ENCODE results near the gene TSN. TPM values are rescaled to one million over a fixed set of nuclear protein-coding genes. Genes with fewer than 3 reads are reported as not detected.

The TSN gene
- total and polyA plus RNA-seq, 10 of the 15 experiments (the other 5 are each of a cell fraction or from before 2014, with no cell fraction given), result 45.6 to 102 (median 59.2) TPM

GRCh38 chr2:121804340-121804739 lies 48.9 kb downstream of the TSN start:
- no peaks in the 10 kb centered on the region for H3K27me3 ChIP-seq (replicated peaks in 1 of 2; ENCODE audit: control insufficient read depth in 2 of 2, insufficient read depth in 2 of 2, low read length in 1 of 2)
- SMC1A ChIA-PET (ENCODE audit: uncharacterized antibody, unreplicated experiment), result interaction anchor here (1.4 kb wide), 1 partner anchor 45 kb away, joined by 4 read pairs; no protein-coding TSS in a partner anchor
- ATAC-seq (peak; percentile 96), FAIRE-seq (peak; percentile 91), DNase-seq (ENCODE audit: low read depth, low spot score) (peak; percentile 45)
- H3K4me1 ChIP-seq (ENCODE audit: control insufficient read depth, insufficient read depth, low read length), result peaks cover 18% of the 10 kb centered on the region; the same call in 1 of the 2 replicates
- intact Hi-C loops (cut with micrococcal nuclease; ENCODE audit: unreplicated experiment) (no loop called here), in situ Hi-C loops (cut with MboI) (no loop called here)
- H3K9ac ChIP-seq (ENCODE audit: control insufficient read depth, insufficient read depth, low read length), result no peak overlapping the region
- RAD21 ChIA-PET (ENCODE audit: unreplicated experiment), result no interaction called here
- peak overlapping the region; percentile 19; the same call in 1 of the 2 replicates for H2AFZ ChIP-seq (ENCODE audit: control insufficient read depth, low read depth, low read length)
- peaks cover 4% of the 10 kb centered on the region; the same call in 1 of the 3 replicates for H3K9me3 ChIP-seq (replicated peaks; ENCODE audit: control insufficient read depth, insufficient read depth, low read length)
- H3K79me2 ChIP-seq (ENCODE audit: control insufficient read depth, insufficient read depth, low read length), result no peaks in the 10 kb centered on the region
- peak overlapping the region; percentile 44 for H3K4me2 ChIP-seq (ENCODE audit: control insufficient read depth, insufficient read depth)
- BruUV-seq (replicated peaks), result no TSS peak
- POLR2A ChIA-PET, result no interaction called here
- no peaks in the 10 kb centered on the region for H3K36me3 ChIP-seq (ENCODE audit: control insufficient read depth in 2 of 2, insufficient read depth in 2 of 2, low read length in 1 of 2)
- no peak overlapping the region for H3K27ac ChIP-seq (ENCODE audit: control insufficient read depth, insufficient read depth)
- H4K20me1 ChIP-seq (ENCODE audit: control insufficient read depth, insufficient read depth), result no peaks in the 10 kb centered on the region
- no peak overlapping the region for H3K4me3 ChIP-seq
- CTCF ChIA-PET, result no interaction called here
- WGBS (ENCODE audit: insufficient coverage, insufficient replicate concordance, low lambda C conversion rate, missing lambda C conversion rate), result 0% methylated on average over 5 of the region's 5 CpGs
- no peak for TF ChIP-seq CHD2 (IDR thresholded peaks at IDR 0.05; ENCODE audit: borderline replicate concordance, low read depth, low read length)
- no peak for TF ChIP-seq BHLHE40 (IDR thresholded peaks at IDR 0.05; ENCODE audit: borderline replicate concordance in 1 of 2, low read depth in 2 of 2, low read length in 1 of 2)
- TF ChIP-seq CREM (IDR thresholded peaks at IDR 0.05; ENCODE audit: low read depth), result 0 out of 2 replicates have a peak, but pooled peaks have one; percentile 23
- TF ChIP-seq IKZF1 (conservative IDR thresholded peaks at IDR 0.05), result 0 out of 2 replicates have a peak, but pooled peaks have one; percentile 20
- TF ChIP-seq JUNB (IDR thresholded peaks at IDR 0.05), result peak; percentile 49
- no peak for TF ChIP-seq RELB (IDR thresholded peaks at IDR 0.05; ENCODE audit: low read depth)
- TF ChIP-seq NFYB (IDR thresholded peaks at IDR 0.05; ENCODE audit: insufficient read depth, low read depth, low read length), result 0 out of 2 replicates have a peak, but pooled peaks have one; percentile 36
- TF ChIP-seq PAX5 (IDR thresholded peaks at IDR 0.05; ENCODE audit: borderline replicate concordance, low read depth, low read length), result no peak
- TF ChIP-seq ZNF592 (IDR thresholded peaks at IDR 0.05), result no peak
- TF ChIP-seq SPI1 (IDR thresholded peaks at IDR 0.05; ENCODE audit: borderline replicate concordance, insufficient read depth, low read depth, low read length), result peak; percentile 80; the same call in 1 of the 2 replicates
- no peak for TF ChIP-seq FOS (IDR thresholded peaks at IDR 0.05; ENCODE audit: borderline replicate concordance, extremely low read depth, insufficient read length)
- peak; percentile 58; the same call in 1 of the 2 replicates for TF ChIP-seq CREB1 (IDR thresholded peaks at IDR 0.05; ENCODE audit: low read depth)
- no peak for TF ChIP-seq NFIC (IDR thresholded peaks at IDR 0.05; ENCODE audit: low read depth, low read length)
- TF ChIP-seq SUPT20H (IDR thresholded peaks at IDR 0.05; ENCODE audit: borderline replicate concordance, control insufficient read depth, low read depth, low read length), result no peak
- no peak for TF ChIP-seq BMI1 (IDR thresholded peaks at IDR 0.05; ENCODE audit: borderline replicate concordance)
- TF ChIP-seq IRF5 (IDR thresholded peaks at IDR 0.05; ENCODE audit: borderline replicate concordance), result no peak
- no peak for TF ChIP-seq MAX (IDR thresholded peaks at IDR 0.05; ENCODE audit: low read depth, low read length)
- no peak for TF ChIP-seq NR2C1 (IDR thresholded peaks at IDR 0.05)
